ENCODE measurements around the gene MIER1.
A peak's percentile ranks its signal among the peaks of the same experiment; 100 is the strongest.
"Not testable (repeated sequence)": the region's sequence is repeated elsewhere in the genome, so short reads cannot be mapped to it uniquely, and the experiment has no call there.

The MIER1 gene

GRCh38 chr1:66924756-66925557 lies at the start of gene MIER1, which contains the start of gene DNAI4:
Gene MIER1 (plus strand): TSS chr1:66924990. CDS start chr1:66925029, 39 bp downstream.
Gene DNAI4 (minus strand): TSS chr1:66924856. CDS start chr1:66924831, 25 bp downstream.
- DNase-seq: peak; percentile 76 to 94

DNA sequence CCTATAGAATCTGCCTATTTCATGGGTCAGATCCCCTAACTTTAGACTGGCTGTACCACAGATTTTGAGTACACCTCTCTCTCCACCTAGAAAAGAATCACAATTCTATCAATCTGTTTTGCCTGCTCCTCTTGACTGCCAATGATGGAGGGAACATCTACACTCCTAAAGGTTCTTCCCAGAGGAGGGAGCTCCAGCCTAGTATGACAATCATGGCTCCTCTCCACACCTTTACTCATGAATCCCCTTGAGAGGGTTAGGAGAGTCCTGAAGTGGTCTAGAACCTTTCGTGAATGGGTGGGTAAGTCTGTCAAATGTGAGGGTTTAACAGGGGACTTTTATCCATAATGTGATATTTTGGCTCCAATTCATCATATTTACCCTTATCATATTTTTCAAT lies 48.1 kb upstream of the MIER1 start:
- no peak for DNase-seq

GRCh38 chr1:66889030-66889429 lies 35.8 kb upstream of the MIER1 start:
- DNase-seq: no peak

DNA sequence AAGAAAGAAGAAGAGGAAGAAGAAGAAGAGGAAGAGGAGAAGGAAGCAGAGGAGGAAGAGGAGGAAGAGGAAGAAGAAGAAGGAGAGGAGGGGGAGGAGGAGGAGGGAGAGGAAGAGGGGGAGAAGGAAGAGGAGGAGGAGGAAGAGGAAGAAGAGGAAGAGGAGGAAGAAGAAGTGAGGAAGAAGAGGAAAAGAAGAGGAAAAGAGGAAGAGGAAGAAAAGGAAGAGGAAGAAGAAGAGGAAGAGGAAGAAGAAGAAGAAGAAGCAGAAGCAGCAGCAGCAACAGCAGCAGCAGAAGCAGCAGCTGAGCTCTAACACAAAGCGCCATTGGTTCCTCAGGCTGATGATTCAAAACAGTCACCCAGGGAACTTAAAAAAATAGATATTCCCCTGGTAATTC lies 34.2 kb upstream of the MIER1 start:
- DNase-seq: no peak

- DNase-seq: no peak
These were observed 31.1 kb upstream of the MIER1 start for GRCh38 chr1:66893712-66894111.

DNA sequence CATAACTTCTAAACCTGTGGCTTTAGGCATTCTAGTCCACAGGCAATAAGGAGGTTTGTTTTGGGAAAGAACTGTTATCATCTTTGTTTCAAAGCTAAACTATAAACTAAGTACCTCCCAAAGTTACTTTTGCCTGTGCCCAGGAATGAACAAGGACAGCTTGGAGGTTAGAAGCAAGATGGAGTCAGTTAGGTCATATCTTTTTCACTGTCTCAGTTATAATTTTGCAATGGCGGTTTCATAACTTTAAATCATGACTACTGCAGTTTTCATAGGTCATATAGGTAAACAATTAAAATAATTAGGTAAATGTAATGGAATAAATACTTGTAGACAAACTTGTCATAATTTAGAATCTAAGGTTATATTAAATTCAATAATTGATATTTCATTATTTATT lies 9.6 kb upstream of the MIER1 start:
- DNase-seq: not testable (repeated sequence)

- no peak for DNase-seq
These were observed 8.5 kb upstream of the MIER1 start for GRCh38 chr1:66916320-66916719.

- no peak for DNase-seq
These were observed 7.3 kb upstream of the MIER1 start for GRCh38 chr1:66917476-66917875.

GRCh38 chr1:66919063-66919462 lies 5.7 kb upstream of the MIER1 start:
- no peak for DNase-seq

GRCh38 chr1:66919828-66920227 lies 5.0 kb upstream of the MIER1 start:
- DNase-seq: no peak

- DNase-seq: no peak
These were observed 4.2 kb upstream of the MIER1 start for GRCh38 chr1:66920543-66920942.

GRCh38 chr1:66925558-66925910 lies 744 bp downstream of the MIER1 start:
- no peak for DNase-seq

DNA sequence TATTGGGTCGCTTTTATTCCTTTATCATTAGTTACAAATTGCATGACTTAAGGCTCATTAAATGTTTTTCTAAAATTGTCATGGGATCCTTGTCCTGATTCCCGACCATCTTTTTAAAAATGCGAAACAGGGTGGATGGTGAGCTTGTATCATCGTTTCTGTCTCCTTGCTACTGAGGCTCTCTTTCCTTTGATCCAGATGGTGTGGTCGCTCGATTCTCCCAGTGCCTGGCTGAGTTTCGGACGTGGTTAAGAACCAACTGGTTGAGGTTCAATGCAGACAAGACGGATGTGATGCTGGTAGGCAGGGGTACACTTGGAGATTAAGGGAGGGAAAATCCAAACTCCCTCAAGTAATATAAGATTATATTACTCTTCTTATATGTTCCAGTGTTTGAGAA lies 1.2 kb downstream of the MIER1 start:
- DNase-seq: no peak

DNA sequence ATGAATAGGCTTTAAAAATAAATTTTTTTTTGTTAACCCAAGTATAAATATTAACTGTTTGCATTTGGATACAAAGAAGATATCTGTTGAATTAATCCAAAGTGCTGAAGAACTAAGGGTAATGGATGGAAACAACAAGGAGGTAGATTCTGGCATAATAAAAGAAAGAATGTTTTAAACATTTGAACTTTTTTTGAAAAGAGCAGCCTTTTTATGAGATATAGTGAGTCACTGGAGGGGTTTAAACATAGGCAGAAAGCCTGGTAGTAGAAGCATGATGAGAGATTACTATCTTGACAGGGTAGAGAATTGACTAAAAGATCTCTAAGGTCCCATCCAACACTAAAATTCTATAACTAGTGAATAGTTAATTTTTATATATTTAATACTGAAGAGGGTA lies 2.7 kb downstream of the MIER1 start:
- no peak for DNase-seq

DNA sequence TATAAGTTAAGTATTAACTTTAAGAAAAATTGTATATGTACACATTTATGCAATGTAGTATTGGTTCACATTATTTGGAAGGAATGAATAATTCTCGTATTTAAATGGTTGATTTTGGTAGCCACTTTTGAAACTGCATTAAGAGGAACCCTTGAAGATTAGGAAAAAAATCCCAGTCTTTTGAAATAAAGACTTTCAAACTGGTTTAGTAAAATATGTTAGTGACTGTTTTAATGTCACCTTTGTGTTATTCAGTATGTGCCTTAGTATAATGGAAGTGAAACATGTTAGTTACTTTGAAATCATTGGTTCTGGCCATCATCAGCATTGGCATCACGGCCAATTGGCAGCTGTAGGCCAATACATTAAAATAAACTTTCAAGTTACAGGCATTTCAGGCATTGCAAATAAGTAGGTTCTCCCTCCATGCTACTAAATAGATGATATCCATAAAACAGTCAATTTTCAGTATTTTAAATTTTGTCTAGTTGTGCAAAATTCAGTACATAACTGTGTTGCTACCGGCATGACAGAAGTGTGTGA lies 4.4 kb downstream of the MIER1 start:
- DNase-seq: no peak

DNA sequence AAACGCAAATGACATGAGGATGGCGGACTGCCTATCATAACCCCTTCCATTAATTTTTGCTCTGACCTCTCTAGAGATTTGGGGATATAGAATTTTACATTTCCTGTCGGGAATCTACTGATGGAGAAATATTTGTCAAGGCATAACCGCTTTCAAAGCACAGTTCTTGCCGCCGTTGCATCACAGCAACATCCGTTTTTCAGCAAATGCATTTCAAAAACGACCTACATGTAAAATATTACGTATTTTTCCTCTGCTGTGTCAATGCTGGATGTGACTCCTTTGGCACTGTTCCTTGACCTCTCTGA lies 4.9 kb downstream of the MIER1 start:
- no peak for DNase-seq

DNA sequence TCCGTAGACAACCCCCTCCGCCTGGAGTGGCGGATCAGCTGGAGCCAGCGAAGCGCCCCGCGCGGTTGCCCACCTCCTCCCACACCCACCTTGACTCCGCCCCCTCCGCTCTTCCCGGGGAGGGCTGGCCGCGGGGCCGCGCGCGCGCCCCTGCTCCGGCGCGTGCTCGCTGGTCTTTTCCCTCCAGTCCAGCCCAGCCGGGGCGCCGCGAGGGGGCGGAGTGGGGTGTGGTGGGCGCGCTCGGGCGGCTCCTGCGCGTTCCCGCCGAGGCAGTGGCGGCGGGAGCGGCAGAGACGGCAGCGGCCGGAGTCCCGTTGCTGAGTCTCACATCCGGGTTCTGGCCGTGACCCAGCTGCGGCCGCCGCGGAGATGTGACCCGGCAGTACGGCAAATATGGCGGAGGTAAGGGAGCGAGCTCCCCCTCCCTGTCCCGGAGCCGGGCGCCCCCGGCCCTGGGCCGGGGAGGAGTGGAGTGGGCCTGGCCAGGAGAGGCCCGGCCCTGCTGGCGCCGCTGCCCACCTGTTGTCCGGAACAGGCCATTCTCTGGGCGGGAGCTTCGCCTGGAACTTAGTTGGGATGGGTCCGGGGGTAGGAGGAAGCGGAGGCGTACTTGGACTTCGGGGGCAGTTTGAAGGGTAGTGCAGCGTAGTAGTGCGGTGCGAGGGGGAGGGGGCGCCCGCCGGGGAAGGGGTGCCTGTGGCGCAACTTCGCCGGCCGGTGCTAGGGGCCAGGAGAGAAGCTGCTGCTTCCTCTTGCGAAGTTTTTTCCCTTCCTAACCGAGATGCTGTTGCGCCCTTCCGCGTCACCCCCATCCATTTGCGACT lies 5.4 kb downstream of the MIER1 start:
- DNase-seq: peak; percentile 37 to 69

DNA sequence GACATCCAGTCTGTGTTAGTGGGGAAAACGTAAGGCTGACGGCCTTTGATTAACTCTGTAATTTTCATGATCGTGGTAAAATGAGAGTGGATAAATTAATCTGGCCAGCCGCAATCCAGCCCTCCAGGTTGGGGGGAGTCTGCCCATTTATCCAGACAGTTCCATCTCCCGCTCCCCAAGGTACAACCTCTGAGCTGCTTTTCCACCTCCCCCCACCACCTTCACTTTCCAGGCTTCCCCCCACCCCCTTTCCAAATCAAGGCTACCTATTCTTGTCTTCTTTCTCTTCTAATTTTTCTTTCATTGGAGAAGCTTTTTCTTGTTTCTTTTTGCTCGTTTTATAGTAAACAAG lies 6.0 kb downstream of the MIER1 start:
- DNase-seq: no peak

DNA sequence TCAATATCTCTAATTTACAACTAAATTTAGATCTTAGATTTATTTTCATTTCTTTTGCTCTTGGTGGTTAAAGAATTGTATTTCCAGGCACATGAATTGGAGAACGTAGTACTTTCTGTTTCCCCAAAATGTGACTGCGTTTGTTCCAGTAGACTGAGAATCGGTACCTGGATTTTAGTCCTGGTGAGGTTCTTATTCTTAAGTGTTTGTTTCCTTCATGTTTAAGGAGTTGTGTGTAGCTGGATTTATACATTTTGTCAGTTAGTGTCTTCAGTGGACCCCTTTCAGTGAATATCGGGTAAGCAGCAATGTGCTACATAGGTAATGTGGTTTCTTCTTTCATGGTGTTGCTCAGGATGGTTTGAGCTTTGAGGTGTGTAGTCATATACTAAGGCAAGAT lies 6.8 kb downstream of the MIER1 start:
- no peak for DNase-seq

GRCh38 chr1:66932291-66932690 lies 7.5 kb downstream of the MIER1 start:
- no peak for DNase-seq

DNA sequence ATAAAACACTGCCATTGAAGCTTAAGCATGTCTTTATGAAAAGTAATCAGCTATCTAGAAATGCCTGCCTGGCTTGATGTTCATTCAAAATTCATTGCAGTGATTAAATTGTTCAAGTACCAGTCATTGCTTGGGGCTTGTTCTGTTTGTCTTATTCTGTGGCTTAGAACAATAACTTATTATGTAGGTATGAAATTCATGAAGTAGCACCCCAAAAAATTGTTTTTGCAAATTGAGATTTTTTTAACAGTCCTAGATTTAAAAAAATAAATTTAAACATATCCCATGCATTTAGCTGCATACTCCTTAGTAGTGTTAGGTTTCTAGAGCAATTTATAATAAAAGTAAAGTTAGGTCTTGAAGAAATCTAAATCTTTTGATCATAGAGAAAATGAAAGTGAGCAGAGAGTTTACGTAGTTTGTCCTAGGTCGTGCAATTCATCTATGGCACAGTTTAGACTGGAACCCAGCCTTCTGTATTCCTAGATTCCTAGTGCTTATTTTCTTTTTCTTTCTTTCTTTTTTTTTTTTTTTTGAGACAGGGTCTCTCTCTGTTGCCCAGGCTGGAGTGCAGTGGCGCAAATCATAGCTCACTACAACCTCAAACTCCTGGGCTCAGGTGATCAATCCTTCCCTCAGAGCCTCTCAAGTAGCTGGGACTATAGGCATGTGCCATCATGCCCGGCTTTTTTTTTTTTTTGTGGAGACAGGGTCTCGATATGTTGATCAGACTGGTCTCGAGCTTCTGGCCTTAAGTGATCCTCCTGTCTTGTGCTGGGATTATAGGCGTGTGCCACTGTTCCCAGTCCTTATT lies 9.3 kb downstream of the MIER1 start:
- DNase-seq: no peak

GRCh38 chr1:66937529-66938234 lies 12.9 kb downstream of the MIER1 start:
- DNase-seq: no peak

- DNase-seq: no peak
These were observed 13.8 kb downstream of the MIER1 start for GRCh38 chr1:66938613-66939012.
